HUES6 (cell line): ENCODE results near the gene CAMK1D.

Experiments
- H3K27ac ChIP-seq: 2 replicates; pipeline ENCODE4 v1.7.0; 2013; ENCODE audit warnings: low read depth, mild to moderate bottlenecking, low read length, inconsistent platforms
- H3K27me3 ChIP-seq: 2 replicates; pipeline ENCODE4 v1.6.1; 2013; ENCODE audit warnings: low read length; ENCODE audit not compliant: control insufficient read depth, insufficient read depth
- H3K36me3 ChIP-seq: 2 replicates; pipeline ENCODE4 v1.6.1; 2013; ENCODE audit warnings: low read length; ENCODE audit not compliant: control insufficient read depth, insufficient read depth
- H3K4me1 ChIP-seq: 2 replicates; pipeline ENCODE4 v1.6.1; 2013; ENCODE audit warnings: low read length; ENCODE audit not compliant: control insufficient read depth, insufficient read depth
- H3K4me3 ChIP-seq: 2 replicates; pipeline ENCODE4 v1.5.1; 2013; ENCODE audit warnings: low read depth, low read length
- H3K9ac ChIP-seq: one replicate; pipeline ENCODE4 v1.6.1; 2013; ENCODE audit warnings: mild to moderate bottlenecking, low read length
- H3K9me3 ChIP-seq: 2 replicates; pipeline ENCODE4 v1.6.1; 2013; ENCODE audit warnings: low read depth, low read length; ENCODE audit not compliant: control insufficient read depth, insufficient read depth

CAMK1D gene

GRCh38 chr10:12790270-12790669 lies 440.9 kb downstream of the CAMK1D start:
- no peaks in the 10 kb centered on the region for H3K27me3 ChIP-seq
- H3K9me3 ChIP-seq = peaks cover 17% of the 10 kb centered on the region
- H3K9ac ChIP-seq = no peak overlapping the region
- no peak overlapping the region for H3K27ac ChIP-seq
- H3K36me3 ChIP-seq = no peaks in the 10 kb centered on the region
- no peak overlapping the region for H3K4me3 ChIP-seq
- H3K4me1 ChIP-seq = peaks cover 4% of the 10 kb centered on the region; the same call in 1 of the 2 replicates

GRCh38 chr10:12791728-12792127 lies 442.4 kb downstream of the CAMK1D start:
- Histone ChIP-seq H3K9ac (no peak overlapping the region), H3K9me3 (peaks cover 17% of the 10 kb centered on the region), H3K27ac (no peak overlapping the region), H3K4me3 (no peak overlapping the region), H3K27me3 (no peaks in the 10 kb centered on the region), H3K4me1 (peaks cover 8% of the 10 kb centered on the region), H3K36me3 (no peaks in the 10 kb centered on the region)

- Histone ChIP-seq H3K27me3 (no peaks in the 10 kb centered on the region), H3K36me3 (no peaks in the 10 kb centered on the region), H3K9me3 (peaks cover 17% of the 10 kb centered on the region), H3K4me1 (peaks cover 8% of the 10 kb centered on the region), H3K4me3 (no peak overlapping the region), H3K27ac (no peak overlapping the region), H3K9ac (no peak overlapping the region)
Measured at GRCh38 chr10:12792889-12793556, 443.7 kb downstream of the CAMK1D start.

GRCh38 chr10:12795315-12796110 lies 446.2 kb downstream of the CAMK1D start:
- no peaks in the 10 kb centered on the region for H3K27me3 ChIP-seq
- no peak overlapping the region for H3K4me3 ChIP-seq
- no peak overlapping the region for H3K27ac ChIP-seq
- peaks cover 18% of the 10 kb centered on the region for H3K4me1 ChIP-seq
- peaks cover 17% of the 10 kb centered on the region for H3K9me3 ChIP-seq
- no peak overlapping the region for H3K9ac ChIP-seq
- no peaks in the 10 kb centered on the region for H3K36me3 ChIP-seq

GRCh38 chr10:12796401-12797160 lies 447.2 kb downstream of the CAMK1D start:
- no peak overlapping the region for H3K9ac ChIP-seq
- H3K4me1 ChIP-seq = peaks cover 18% of the 10 kb centered on the region
- H3K36me3 ChIP-seq = no peaks in the 10 kb centered on the region
- peaks cover 12% of the 10 kb centered on the region for H3K9me3 ChIP-seq
- no peak overlapping the region for H3K27ac ChIP-seq
- no peak overlapping the region for H3K4me3 ChIP-seq
- H3K27me3 ChIP-seq = no peaks in the 10 kb centered on the region

GRCh38 chr10:12797471-12798262 lies 448.3 kb downstream of the CAMK1D start:
- H3K9me3 ChIP-seq = peaks cover 3% of the 10 kb centered on the region; the same call in 1 of the 2 replicates
- no peak overlapping the region for H3K27ac ChIP-seq
- no peak overlapping the region for H3K4me3 ChIP-seq
- H3K9ac ChIP-seq = no peak overlapping the region
- H3K27me3 ChIP-seq = no peaks in the 10 kb centered on the region
- no peaks in the 10 kb centered on the region for H3K36me3 ChIP-seq
- H3K4me1 ChIP-seq = peaks cover 18% of the 10 kb centered on the region

GRCh38 chr10:12799144-12799543 lies 449.8 kb downstream of the CAMK1D start:
- H3K9me3 ChIP-seq = no peaks in the 10 kb centered on the region
- no peak overlapping the region for H3K9ac ChIP-seq
- H3K36me3 ChIP-seq = no peaks in the 10 kb centered on the region
- H3K4me3 ChIP-seq = no peak overlapping the region
- H3K27ac ChIP-seq = no peak overlapping the region
- H3K27me3 ChIP-seq = no peaks in the 10 kb centered on the region
- H3K4me1 ChIP-seq = peaks cover 18% of the 10 kb centered on the region

- Histone ChIP-seq H3K9ac (no peak overlapping the region), H3K9me3 (no peaks in the 10 kb centered on the region), H3K27ac (no peak overlapping the region), H3K4me3 (no peak overlapping the region), H3K4me1 (peaks cover 18% of the 10 kb centered on the region), H3K36me3 (no peaks in the 10 kb centered on the region), H3K27me3 (no peaks in the 10 kb centered on the region)
Measured at GRCh38 chr10:12799714-12800113, 450.4 kb downstream of the CAMK1D start.

GRCh38 chr10:12800302-12800701 lies 451.0 kb downstream of the CAMK1D start:
- H3K9ac ChIP-seq = no peak overlapping the region
- no peak overlapping the region for H3K4me3 ChIP-seq
- no peaks in the 10 kb centered on the region for H3K27me3 ChIP-seq
- H3K4me1 ChIP-seq = peaks cover 18% of the 10 kb centered on the region
- no peaks in the 10 kb centered on the region for H3K36me3 ChIP-seq
- no peak overlapping the region for H3K27ac ChIP-seq
- H3K9me3 ChIP-seq = no peaks in the 10 kb centered on the region

- no peaks in the 10 kb centered on the region for H3K9me3 ChIP-seq
- no peak overlapping the region for H3K4me3 ChIP-seq
- no peak overlapping the region for H3K9ac ChIP-seq
- peaks cover 16% of the 10 kb centered on the region for H3K4me1 ChIP-seq
- H3K36me3 ChIP-seq = no peaks in the 10 kb centered on the region
- H3K27ac ChIP-seq = no peak overlapping the region
- no peaks in the 10 kb centered on the region for H3K27me3 ChIP-seq
Measured at GRCh38 chr10:12801214-12802087, 452.1 kb downstream of the CAMK1D start.
